H9 (cell line): ENCODE measurements around the gene DLX6. TPM values are rescaled to one million over a fixed set of nuclear protein-coding genes. Genes with fewer than 3 reads are reported as not detected.
A peak's percentile ranks its signal among the peaks of the same experiment; 100 is the strongest.

ENCODE experiments used
- DNase-seq: peaks from one replicate; pipeline ENCODE4 v3.0.0-alpha.2; 2017
- H2AFZ ChIP-seq: one replicate; pipeline ENCODE4 v1.6.1; 2013; ENCODE audit warnings: mild to moderate bottlenecking, low read length, control low read depth, moderate library complexity
- H2AK5ac ChIP-seq: 2 replicates; pipeline ENCODE4 v1.6.1; 2013; ENCODE audit warnings: low read length, control low read depth, mixed read lengths; ENCODE audit not compliant: insufficient read length
- H2BK120ac ChIP-seq: one replicate; pipeline ENCODE4 v1.6.1; 2013; ENCODE audit warnings: low read depth, mild to moderate bottlenecking, low read length, control low read depth, inconsistent platforms; ENCODE audit not compliant: poor library complexity, severe bottlenecking
- H2BK12ac ChIP-seq: 2 replicates; pipeline ENCODE4 v1.6.1; 2013; ENCODE audit warnings: low read length, control low read depth, mixed read lengths, low read depth; ENCODE audit not compliant: insufficient read length
- H2BK15ac ChIP-seq: 2 replicates; pipeline ENCODE4 v1.6.1; 2013; ENCODE audit warnings: low read depth, low read length, control low read depth
- H2BK20ac ChIP-seq: one replicate; pipeline ENCODE4 v1.6.1; 2013; ENCODE audit warnings: low read depth, mild to moderate bottlenecking, low read length, control low read depth, inconsistent platforms; ENCODE audit not compliant: poor library complexity, severe bottlenecking
- H2BK5ac ChIP-seq: 2 replicates; pipeline ENCODE4 v1.6.1; 2013; ENCODE audit warnings: low read length, control low read depth, mixed read lengths; ENCODE audit not compliant: insufficient read length
- H3K14ac ChIP-seq: 2 replicates; pipeline ENCODE4 v1.6.1; 2013; ENCODE audit warnings: low read length, control low read depth; ENCODE audit not compliant: insufficient read depth
- H3K18ac ChIP-seq: 2 replicates; pipeline ENCODE4 v1.6.1; 2013; ENCODE audit warnings: low read depth, mild to moderate bottlenecking, mixed read lengths, low read length, control low read depth; ENCODE audit not compliant: insufficient read length
- H3K23ac ChIP-seq: 2 replicates; pipeline ENCODE4 v1.6.1; 2013; ENCODE audit warnings: low read length, control low read depth, mixed read lengths, low read depth; ENCODE audit not compliant: insufficient read length
- H3K23me2 ChIP-seq: 2 replicates; pipeline ENCODE4 v1.6.1; 2013; ENCODE audit warnings: low read depth, mild to moderate bottlenecking, mixed read lengths, low read length, control low read depth; ENCODE audit not compliant: insufficient read length, poor library complexity, severe bottlenecking
- H3K27ac ChIP-seq: 2 replicates; pipeline ENCODE4 v1.5.1; 2013; ENCODE audit warnings: low read length, control low read depth, mixed read lengths, low read depth; ENCODE audit not compliant: insufficient read length
- H3K27me3 ChIP-seq: 2 replicates; pipeline ENCODE4 v1.6.1; 2013; ENCODE audit warnings: low read length, control low read depth, inconsistent platforms; ENCODE audit not compliant: insufficient read depth
- H3K4ac ChIP-seq: 2 replicates; pipeline ENCODE4 v1.6.1; 2013; ENCODE audit warnings: low read depth, mild to moderate bottlenecking, control low read depth, inconsistent platforms, low read length, moderate library complexity
- H3K4me1 ChIP-seq: 2 replicates; pipeline ENCODE4 v1.6.1; 2013; ENCODE audit warnings: low read length, control low read depth, inconsistent platforms; ENCODE audit not compliant: insufficient read depth
- H3K4me2 ChIP-seq: 2 replicates; pipeline ENCODE4 v1.6.1; 2013; ENCODE audit warnings: low read length, control low read depth, mixed read lengths; ENCODE audit not compliant: insufficient read length, insufficient read depth
- H3K56ac ChIP-seq: 2 replicates; pipeline ENCODE4 v1.6.1; 2013; ENCODE audit warnings: low read depth, mild to moderate bottlenecking, mixed read lengths, low read length, control low read depth; ENCODE audit not compliant: insufficient read length
- H3K79me1 ChIP-seq: 2 replicates; pipeline ENCODE4 v1.6.1; 2013; ENCODE audit warnings: low read depth, mild to moderate bottlenecking, moderate library complexity, low read length, control low read depth, inconsistent platforms; ENCODE audit not compliant: insufficient read depth, poor library complexity, severe bottlenecking
- H3K79me2 ChIP-seq: 2 replicates; pipeline ENCODE4 v1.6.1; 2013; ENCODE audit warnings: low read length, control low read depth, inconsistent platforms; ENCODE audit not compliant: insufficient read depth
- H3K9ac ChIP-seq: 2 replicates; pipeline ENCODE4 v1.6.1; 2013; ENCODE audit warnings: low read length, control low read depth, mixed read lengths; ENCODE audit not compliant: insufficient read length; ENCODE audit errors: extremely low read depth
- H3K9me3 ChIP-seq: one replicate; pipeline ENCODE4 v1.6.1; 2013; ENCODE audit warnings: low read depth, low read length, inconsistent platforms; ENCODE audit not compliant: control insufficient read depth
- H3T11ph ChIP-seq: one replicate; pipeline ENCODE4 v1.6.1; 2013; ENCODE audit warnings: mild to moderate bottlenecking, low read length, control low read depth, inconsistent platforms
- H4K20me1 ChIP-seq: one replicate; pipeline ENCODE4 v1.6.1; 2013; ENCODE audit not compliant: control insufficient read depth, insufficient read length, insufficient read depth
- H4K5ac ChIP-seq: 2 replicates; pipeline ENCODE4 v1.6.1; 2013; ENCODE audit warnings: low read depth, mild to moderate bottlenecking, mixed read lengths, low read length, control low read depth; ENCODE audit not compliant: insufficient read length
- H4K8ac ChIP-seq: replicated peaks from 2 replicates; pipeline ENCODE4 v1.6.1; 2013; ENCODE audit warnings: low read length, control low read depth, mixed read lengths, low read depth; ENCODE audit not compliant: insufficient read length
- H4K91ac ChIP-seq: 2 replicates; pipeline ENCODE4 v1.6.1; 2013; ENCODE audit warnings: low read depth, mild to moderate bottlenecking, moderate library complexity, mixed read lengths, low read length, control low read depth; ENCODE audit not compliant: insufficient read length
- H3K27ac Mint-ChIP-seq, 3 experiments: 2 replicates in 2 of 3; 3 replicates in 1 of 3; pipeline ENCODE4 v1.8.0; 2020 to 2021; ENCODE audit warnings: mixed read lengths in 3 of 3, mild to moderate bottlenecking in 1 of 3, moderate library complexity in 1 of 3
- H3K27me3 Mint-ChIP-seq: 2 replicates; pipeline ENCODE4 v1.8.0; 2021; ENCODE audit warnings: low read depth, mild to moderate bottlenecking, moderate library complexity, mixed read lengths
- H3K36me3 Mint-ChIP-seq, 3 experiments: 2 replicates in 2 of 3; 3 replicates in 1 of 3; pipeline ENCODE4 v1.8.0; 2020 to 2021; ENCODE audit warnings: low read depth in 3 of 3, mixed read lengths in 3 of 3; ENCODE audit not compliant: insufficient read depth in 1 of 3
- H3K4me1 Mint-ChIP-seq, 2 experiments: 2 replicates each; pipeline ENCODE4 v1.8.0; 2020; ENCODE audit warnings: mixed read lengths in 2 of 2
- H3K4me3 Mint-ChIP-seq, 2 experiments: 2 replicates in 1 of 2; 3 replicates in 1 of 2; pipeline ENCODE4 v1.8.0; 2020 to 2021; ENCODE audit warnings: mild to moderate bottlenecking in 2 of 2, mixed read lengths in 2 of 2, moderate library complexity in 1 of 2
- H3K9me3 Mint-ChIP-seq, 2 experiments: 2 replicates in 1 of 2; 3 replicates in 1 of 2; pipeline ENCODE4 v1.8.0; 2020; ENCODE audit warnings: mild to moderate bottlenecking in 2 of 2, mixed read lengths in 2 of 2, moderate library complexity in 1 of 2
- CTCF ChIP-seq: fragments of 200-600 bp; sonication (generic); conservative IDR thresholded peaks from 3 replicates; pipeline ENCODE4 v1.8.0; 2021; ENCODE audit warnings: antibody characterized with exemption, mild to moderate bottlenecking
- WGBS: extraction: QIAGEN DNeasy Blood & Tissue Kit; methylation state at CpG from one replicate; pipeline ENCODE4 v1.1.7; 2013; ENCODE audit warnings: missing lambda C conversion rate, low lambda C conversion rate, mixed read lengths; ENCODE audit not compliant: insufficient read length; ENCODE audit errors: extremely low coverage; 5-methylcytosine and 5-hydroxymethylcytosine counted together
- total RNA-seq: library from RNA; stranded (reverse); gene quantifications from 2 replicates; pipeline ENCODE4 v1.2.1, GENCODE V29; 2021

Gene DLX6
- total RNA-seq, 1 experiment from 2014 or later, result 0.24 TPM

- Histone ChIP-seq H3K9me3 (no peaks in the 10 kb centered on the region), H3T11ph (no peak overlapping the region), H2BK120ac (no peak overlapping the region), H3K18ac (no peak overlapping the region), H3K4me1 (0 out of 2 replicates have a peak, but pooled peaks cover 2% of the 10 kb centered on the region), H2BK12ac (no peak overlapping the region), H3K9ac (no peak overlapping the region), H3K79me2 (no peaks in the 10 kb centered on the region), H2AK5ac (no peak overlapping the region), H3K27ac (no peak overlapping the region), H3K79me1 (no peaks in the 10 kb centered on the region), H3K23ac (no peak overlapping the region), H2BK20ac (no peak overlapping the region), H4K20me1 (peaks cover 3% of the 10 kb centered on the region), H3K23me2 (peaks cover 12% of the 10 kb centered on the region), H3K27me3 (peaks cover 98% of the 10 kb centered on the region), H2AFZ (no peak overlapping the region), H4K8ac (no peak overlapping the region), H4K91ac (no peak overlapping the region), H3K4me2 (no peak overlapping the region), H3K56ac (no peak overlapping the region), H2BK15ac (no peak overlapping the region), H3K4ac (no peak overlapping the region), H4K5ac (no peak overlapping the region), H3K14ac (no peak overlapping the region; the same call in 1 of the 2 replicates), H2BK5ac (no peak overlapping the region)
- Mint-ChIP-seq H3K4me1 (peaks cover 55 to 79% of the 10 kb centered on the region in 2 experiments), H3K9me3 (peaks cover 5 to 21% of the 10 kb centered on the region in 2 experiments), H3K4me3 (peak overlapping the region; percentile 11 to 70; a peak in 4 of 5 replicates), H3K27ac (no peak overlapping the region), H3K27me3 (peaks cover 100% of the 10 kb centered on the region), H3K36me3 (no peaks in the 10 kb centered on the region; a peak in 1 of 7 replicates)
- peak; percentile 41 for DNase-seq
- no CpG with 5 or more reads among the region's 17 CpGs for WGBS
- TF ChIP-seq CTCF, result no peak
Observed at GRCh38 chr7:97020601-97020995, 15.2 kb downstream of the DLX6 start.
